HG02798 (cell line): Measurements from ENCODE around the gene ACTA1.
A peak's percentile ranks its signal among the peaks of the same experiment; 100 is the strongest.
"Not testable (repeated sequence)": the region's sequence is repeated elsewhere in the genome, so short reads cannot be mapped to it uniquely, and the experiment has no call there.

Experiments used
- ATAC-seq: cut with Tn5 transposase; IDR thresholded peaks from one replicate; pipeline ENCODE4 v1.9.1; 2021; ENCODE audit warnings: mild to moderate bottlenecking; ENCODE audit not compliant: unreplicated experiment, poor library complexity

The ACTA1 gene

DNA sequence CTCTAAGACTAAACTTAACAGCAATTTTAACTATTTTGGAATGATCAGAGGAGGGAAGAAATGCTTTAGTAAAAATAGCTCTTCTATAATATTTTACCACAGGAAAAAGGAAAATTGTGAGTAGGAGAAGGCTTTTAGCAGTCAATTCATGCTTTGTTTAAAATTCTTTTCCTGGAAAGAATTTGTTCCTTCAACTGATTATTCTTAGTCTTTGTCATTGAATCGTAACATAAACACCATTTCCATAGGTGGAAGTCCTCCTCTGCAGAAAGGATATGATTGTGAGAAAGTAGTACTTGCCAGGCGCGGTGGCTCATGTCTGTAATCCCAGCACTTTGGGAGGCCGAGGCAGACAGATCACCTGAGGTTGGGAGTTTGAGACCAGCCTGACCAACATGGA lies 11.9 kb upstream of the ACTA1 start:
- no peak for ATAC-seq

DNA sequence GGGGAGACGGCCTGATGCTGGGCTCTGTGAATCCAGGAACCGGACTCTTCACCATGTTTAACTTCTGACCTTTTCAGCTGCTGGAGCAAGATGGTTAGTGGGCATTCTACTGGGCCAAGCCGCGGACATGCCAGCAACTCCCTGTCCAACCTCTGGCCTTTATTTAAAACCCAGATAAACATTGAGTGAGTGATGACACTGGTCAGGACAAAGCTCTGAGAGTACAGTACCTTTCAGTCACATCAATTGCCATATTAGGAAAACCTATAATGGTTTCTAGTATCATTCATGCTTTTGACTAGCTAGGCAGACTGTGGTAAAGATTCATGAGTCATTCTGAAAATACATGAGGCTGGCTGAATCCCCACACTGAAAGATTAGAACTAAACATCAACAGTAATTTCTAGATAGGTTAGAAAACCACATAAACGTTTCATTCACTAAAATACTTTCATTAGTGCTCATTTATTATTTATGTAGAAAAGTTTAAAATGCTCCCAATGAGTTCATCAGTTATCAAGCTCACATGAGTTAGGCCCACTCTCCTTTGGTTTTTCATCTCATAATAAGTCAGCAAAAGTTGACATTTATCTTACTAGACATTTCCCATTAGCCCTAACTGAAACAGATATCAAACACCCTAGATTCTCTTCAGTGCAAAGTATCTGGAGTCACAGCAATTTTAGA lies 7.1 kb upstream of the ACTA1 start:
- peak; percentile 98 for ATAC-seq

DNA sequence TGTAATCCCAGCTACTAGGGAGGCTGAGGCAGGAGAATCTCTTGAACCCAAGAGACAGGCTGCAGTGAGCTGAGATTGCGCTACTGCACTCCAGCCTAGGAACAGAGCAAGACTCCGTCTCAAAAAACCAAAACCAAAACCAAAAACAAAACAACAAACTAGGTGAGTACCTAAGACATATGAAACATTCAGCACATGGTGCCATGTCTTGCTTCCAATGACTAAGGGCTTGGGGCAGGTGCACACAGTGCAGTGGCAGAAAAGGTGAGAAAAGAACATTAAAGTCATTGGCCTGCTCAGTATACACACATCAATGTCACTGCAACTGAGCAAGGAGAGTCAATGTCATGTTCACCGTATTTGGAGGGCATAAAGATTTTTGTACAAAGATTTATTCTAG lies 4.1 kb upstream of the ACTA1 start:
- no peak for ATAC-seq

DNA sequence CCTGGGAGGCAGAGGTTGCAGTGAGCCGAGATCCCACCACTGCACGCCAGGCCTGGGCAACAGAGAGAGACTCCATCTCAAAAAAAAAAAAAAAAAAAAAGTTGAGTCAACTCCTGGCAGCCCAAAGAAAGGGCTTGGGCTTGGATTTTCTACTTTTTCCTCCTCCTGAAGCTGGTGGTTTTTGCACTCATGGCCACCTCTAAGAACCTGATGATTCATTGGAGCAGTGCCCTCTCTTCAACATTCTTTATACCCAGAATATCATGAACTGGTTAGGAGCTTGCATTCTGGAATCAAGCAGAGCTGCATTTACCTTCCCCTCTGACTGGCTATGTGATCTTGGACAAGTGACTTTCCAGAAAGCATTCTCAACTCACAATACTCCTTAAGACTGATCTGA lies 3.5 kb upstream of the ACTA1 start:
- no peak for ATAC-seq

- ATAC-seq: no peak
Observed at GRCh38 chr1:229436201-229436600, 2.3 kb upstream of the ACTA1 start.

- ATAC-seq: no peak
Observed at GRCh38 chr1:229434641-229435051, 752 bp upstream of the ACTA1 start.

- ATAC-seq: no peak
Observed at GRCh38 chr1:229433364-229434004, 410 bp downstream of the ACTA1 start.

GRCh38 chr1:229432905-229433304 lies 989 bp downstream of the ACTA1 start:
- ATAC-seq: no peak

GRCh38 chr1:229432116-229432461 lies 1.8 kb downstream of the ACTA1 start:
- no peak for ATAC-seq

DNA sequence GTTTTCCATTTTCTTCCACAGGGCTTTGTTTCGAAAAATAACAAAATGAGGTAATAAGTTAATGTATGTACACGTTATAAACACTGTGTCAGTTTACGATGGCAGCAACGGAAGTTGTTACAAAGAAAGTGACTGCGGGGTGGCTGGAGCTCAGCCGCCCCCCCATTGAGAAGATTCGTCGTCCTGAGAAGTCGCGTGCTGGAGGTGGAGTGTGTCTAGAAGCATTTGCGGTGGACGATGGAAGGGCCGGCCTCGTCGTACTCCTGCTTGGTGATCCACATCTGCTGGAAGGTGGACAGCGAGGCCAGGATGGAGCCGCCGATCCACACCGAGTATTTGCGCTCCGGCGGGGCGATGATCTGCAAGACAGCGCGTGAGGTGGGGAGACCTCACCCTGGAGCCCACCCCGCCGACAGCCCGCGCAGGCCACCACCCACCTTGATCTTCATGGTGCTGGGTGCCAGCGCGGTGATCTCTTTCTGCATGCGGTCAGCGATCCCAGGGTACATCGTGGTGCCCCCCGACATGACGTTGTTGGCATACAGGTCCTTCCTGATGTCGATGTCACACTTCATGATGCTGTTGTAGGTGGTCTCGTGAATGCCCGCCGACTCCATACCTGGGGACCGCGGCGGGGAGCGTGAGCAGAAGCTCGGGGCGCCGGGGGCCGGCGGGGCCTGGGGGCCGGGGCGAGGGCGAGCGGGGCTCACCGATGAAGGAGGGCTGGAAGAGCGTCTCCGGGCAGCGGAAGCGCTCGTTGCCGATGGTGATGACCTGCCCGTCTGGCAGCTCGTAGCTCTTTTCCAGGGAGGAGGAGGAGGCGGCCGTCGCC lies 2.4 kb downstream of the ACTA1 start:
- ATAC-seq: no peak

GRCh38 chr1:229430761-229431283 lies 3.1 kb downstream of the ACTA1 start:
- no peak for ATAC-seq

DNA sequence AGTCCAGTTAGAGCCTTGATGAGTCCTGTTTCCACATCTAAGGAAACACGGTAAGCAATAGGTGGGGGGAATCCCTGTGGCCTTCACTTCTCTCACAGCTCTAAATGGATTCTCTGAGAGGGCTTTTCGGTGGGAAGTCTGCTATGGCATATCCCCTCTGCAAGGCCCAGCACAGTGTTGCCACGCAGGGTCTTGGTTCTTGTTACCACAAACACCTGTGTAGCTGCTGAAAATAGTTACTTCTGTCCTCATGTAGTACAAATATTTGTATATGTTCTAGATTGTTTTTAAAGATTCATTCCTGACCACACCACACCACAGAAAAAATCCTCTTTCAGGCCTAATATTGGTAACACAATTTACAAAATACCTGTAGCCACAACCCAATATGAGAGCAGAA lies 5.6 kb downstream of the ACTA1 start:
- ATAC-seq: no peak

DNA sequence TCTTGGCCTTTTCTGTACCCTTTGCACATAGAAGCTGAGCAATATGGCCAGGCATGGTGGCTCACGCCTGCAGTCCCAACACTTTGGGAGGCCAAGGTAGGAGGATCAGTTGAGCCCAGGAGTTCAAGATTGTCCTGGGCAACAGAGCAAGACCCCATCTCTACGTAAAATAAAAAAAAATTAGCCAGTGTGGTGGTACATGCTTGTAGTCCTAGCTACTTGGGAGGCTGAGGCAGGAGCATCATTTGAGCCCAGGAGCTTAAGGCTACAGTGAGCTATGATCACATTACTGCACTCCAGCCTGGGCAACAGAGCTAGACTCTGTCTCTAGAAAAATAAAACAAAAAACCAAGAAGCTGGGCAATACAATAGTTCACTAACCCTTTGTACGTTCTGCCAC lies 6.3 kb downstream of the ACTA1 start:
- ATAC-seq: no peak

- ATAC-seq: no peak
Observed at GRCh38 chr1:229425564-229426159, 8.2 kb downstream of the ACTA1 start.

DNA sequence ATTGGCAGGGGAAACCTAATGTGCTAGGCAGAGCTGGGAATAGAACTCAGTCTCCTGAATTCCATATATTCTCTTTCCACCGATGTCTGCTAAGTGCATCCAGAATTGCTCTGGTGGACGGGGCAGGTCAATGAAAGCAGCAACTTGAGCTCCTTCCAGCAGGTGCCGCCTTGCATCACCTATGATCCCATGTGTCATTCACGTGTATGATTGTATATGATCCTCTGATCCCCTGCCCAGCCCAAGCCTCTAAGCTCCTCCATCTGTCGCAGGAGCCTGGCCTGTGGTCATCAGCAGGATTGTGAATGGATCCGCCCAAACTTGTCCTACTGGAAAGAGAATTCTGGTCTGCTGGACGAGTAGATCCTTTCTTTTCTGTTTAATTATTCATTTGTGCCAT lies 13.1 kb downstream of the ACTA1 start:
- ATAC-seq: no peak

GRCh38 chr1:229420224-229420623 lies 13.7 kb downstream of the ACTA1 start:
- ATAC-seq: no peak

DNA sequence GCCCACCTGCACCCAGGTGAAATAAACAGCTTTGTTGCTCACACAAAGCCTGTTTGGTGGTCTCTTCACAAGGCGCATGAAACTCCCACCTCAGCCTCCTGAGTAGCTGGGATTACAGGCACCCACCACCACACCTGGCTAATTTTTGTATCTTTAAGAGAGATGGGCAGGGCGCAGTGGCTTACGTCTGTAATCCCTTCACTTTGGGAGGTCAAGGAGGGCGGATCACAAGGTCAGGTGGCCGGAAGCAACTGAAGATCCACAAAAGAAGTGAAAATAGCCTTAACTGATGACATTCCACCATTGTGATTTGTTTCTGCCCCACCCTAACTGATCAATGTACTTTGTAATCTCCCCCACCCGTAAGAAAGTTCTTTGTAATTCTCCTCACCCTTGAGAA lies 15.3 kb downstream of the ACTA1 start:
- not testable (repeated sequence) for ATAC-seq

DNA sequence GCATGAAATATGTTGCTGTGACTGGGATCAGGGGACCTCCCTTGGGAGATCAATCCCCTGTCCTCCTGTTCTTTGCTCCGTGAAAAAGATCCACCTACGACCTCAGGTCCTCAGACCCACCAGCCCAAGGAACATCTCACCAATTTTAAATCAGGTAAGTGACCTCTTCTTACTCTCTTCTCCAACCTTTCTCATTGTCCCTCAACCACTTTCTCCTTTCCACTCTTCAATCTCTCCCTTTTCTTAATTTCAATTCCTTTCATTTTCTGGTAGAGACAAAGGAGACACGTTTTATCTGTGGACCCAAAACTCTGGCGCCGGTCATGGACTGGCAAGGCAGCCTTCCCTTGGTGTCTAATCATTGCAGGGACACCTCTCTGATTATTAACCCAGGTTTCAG lies 21.1 kb downstream of the ACTA1 start:
- not testable (repeated sequence) for ATAC-seq

GRCh38 chr1:229412056-229412455 lies 21.8 kb downstream of the ACTA1 start:
- ATAC-seq: no peak

- ATAC-seq: no peak
Observed at GRCh38 chr1:229411434-229412055, 22.3 kb downstream of the ACTA1 start.
